ACHN (cell line): Measurements from ENCODE around the gene ABCG2.

Source experiments
- DNase-seq: peaks from one replicate; pipeline ENCODE4 v3.0.0-alpha.2; 2015
- in situ Hi-C: cut with HindIII; loops from 2 replicates; pipeline ENCODE4 v1.10.0; 2017; ENCODE audit warnings: low sequenced_read_pairs, low pct_ligation_motif_present, low pct_unique_long_range_greater_than_20kb

The ABCG2 gene

DNA sequence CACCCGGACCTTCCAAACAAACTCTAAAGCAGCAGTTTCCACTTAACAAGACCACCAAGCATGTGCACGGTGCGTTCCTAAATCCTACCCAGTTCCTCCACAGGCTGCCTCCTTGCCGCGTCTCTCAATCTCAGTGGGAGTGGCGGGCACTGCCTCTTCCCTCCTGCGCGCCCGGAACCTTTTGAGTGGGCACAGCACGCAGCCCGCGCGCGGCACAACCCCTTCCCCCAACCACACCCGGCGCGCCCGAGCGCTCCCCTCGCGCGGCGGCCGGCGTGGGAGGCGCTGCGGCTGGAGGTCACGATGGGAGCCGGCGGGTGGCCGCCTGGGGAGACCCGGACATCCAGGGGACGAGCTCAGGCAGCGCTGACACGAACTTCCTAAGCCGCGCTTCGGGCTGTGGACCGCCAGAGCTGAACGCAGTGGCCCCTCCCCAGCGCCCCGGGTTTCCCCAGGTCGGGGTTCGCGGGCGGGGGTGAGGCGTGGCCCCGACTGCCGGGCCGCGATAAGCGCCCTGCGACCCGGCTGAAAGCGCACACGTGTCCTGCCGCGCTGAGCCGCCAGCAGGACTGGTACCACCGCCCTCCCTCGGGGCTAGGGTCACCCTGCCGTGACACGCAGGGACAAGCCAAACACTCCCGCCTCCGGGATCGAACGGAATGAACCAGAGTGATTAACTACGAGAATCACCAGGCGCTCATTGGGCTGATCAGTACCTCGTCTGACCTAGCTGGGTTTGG, at the start of gene ABCG2:
TSS of gene ABCG2 (minus strand) at position 151 of the 740 bp plus-strand sequence. CDS start 18,644 bp downstream, outside the sequence.
- peak; percentile 3 for DNase-seq
- in situ Hi-C loops, result no loop called here

DNA sequence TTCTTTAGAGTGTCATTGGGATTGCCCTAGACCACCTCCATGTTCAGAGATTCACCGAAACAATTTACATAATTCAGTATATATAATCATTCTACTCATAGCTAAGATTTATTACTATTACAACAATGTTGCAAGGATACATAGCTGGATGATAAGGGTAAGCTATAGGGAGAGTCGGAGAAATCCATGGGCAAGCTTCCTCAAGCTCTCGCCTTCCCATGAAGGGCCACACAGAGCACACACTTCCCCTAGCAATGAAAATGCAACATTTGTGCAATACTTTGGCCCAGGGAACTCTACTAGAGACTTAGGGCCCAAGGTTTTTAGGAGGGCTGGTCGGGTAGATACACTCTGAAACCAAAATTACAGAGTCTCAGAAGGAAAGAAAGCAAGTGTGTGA, 49.7 kb upstream of the ABCG2 start:
- in situ Hi-C loops, result no loop called here
- DNase-seq, result no peak

DNA sequence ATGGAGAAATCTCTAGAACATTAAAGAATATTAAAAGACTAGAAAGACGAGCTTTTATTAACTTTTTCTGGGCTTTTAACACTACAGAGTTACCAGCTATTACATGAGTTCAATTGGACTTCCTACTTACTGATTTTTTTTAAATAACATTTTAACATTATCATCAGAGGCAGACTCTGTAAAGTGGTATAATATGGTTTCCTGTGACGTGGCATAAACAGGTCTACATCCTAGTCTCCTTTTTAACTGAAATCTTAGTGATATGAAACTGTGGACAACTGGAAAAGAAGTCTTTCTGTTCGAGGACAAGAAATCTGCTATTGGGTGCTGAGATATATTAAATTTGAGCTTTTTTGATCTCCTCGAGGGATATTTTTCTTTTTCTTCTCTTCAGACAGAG, 48.7 kb upstream of the ABCG2 start:
- in situ Hi-C loops, result no loop called here
- DNase-seq, result no peak

DNA sequence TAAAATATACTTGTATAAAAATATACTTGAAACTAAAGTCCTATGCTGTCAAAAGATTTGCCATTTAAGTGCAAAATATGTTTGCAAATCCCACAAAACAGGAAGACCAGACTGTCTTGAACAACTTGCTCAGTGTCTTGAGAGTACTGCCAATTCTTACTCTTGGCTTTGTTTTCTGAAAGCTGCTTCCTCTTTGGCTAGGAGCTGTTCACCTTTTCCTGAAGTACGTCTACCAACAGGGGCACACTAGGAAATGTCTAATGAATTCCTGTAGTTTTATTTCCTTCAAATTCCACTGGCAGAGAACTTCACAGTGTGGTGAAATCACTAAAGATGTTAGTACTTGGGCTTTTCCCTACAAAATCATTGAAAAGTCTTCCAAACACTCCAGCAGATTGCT, 46.4 kb upstream of the ABCG2 start:
- in situ Hi-C loops, result no loop called here
- DNase-seq, result no peak

DNA sequence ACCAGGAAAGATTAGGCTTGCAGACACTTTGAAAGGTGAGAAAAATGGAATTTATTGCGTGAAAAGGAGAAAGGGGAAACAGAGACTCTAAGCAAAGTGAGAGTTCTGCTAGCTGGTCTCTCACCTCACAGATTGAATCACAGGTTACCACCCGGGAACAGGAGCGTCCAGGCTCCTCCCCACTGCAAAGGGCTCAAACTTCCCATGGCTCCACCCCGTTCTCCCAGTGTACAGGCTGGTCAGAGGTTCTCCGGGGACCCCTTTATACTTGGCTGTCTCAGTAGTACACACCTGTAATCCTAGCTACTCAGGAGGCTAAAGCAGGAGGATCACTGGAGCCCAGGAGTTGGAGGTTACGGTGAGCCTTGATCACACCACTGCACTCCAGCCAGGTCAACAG, 44.0 kb upstream of the ABCG2 start:
- in situ Hi-C loops, result no loop called here
- DNase-seq, result no peak

DNA sequence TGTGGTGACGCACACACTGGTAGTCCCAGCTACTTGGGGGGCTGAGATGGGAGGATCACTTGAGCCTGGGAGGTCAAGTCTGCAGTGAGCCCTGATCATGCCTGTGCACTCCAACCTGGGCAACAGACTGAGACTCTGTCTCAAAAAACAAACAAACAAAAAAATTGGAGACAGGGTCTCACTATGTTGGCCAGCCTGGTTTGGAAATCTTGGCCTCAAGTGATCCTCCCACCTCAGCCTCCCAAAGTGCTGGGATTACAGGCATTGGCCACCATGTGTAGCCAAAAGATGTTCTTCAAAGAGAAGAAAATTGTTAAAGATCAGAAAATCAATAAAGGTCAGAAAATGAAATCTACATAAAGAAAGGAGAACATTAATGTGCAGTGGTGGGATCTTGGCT, 41.7 kb upstream of the ABCG2 start:
- DNase-seq, result no peak
- in situ Hi-C loops, result no loop called here

DNA sequence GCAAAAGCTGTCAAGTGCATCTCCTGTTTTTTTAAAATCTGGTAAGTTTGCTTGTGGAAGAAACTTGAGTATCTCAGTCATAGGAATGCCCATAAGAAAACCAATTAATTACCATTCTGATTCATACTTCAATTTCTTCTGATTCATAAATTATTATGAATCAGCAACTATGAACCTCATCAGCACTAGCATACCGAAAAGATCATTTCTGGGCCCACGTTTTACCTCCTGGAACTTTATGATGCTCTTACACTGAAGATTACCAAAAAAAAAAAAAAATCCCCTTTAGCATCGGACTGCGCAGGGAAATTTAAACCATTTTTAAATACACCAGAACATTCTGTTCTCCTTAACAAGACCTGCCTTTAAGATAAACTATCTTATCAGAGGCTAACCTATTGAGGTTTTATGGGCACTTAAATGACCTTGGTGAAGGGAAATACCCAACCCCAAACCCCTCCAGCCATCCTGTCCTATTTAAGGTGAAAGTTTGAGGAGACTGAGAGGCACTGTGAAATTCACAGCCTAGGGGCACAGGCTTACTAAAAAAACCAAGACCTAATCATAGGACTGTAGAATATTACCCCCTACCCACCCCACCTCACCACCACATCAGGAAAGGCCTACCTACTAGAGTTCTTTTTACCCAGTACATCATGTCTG, 38.2 kb upstream of the ABCG2 start:
- in situ Hi-C loops, result no loop called here
- DNase-seq, result no peak

DNA sequence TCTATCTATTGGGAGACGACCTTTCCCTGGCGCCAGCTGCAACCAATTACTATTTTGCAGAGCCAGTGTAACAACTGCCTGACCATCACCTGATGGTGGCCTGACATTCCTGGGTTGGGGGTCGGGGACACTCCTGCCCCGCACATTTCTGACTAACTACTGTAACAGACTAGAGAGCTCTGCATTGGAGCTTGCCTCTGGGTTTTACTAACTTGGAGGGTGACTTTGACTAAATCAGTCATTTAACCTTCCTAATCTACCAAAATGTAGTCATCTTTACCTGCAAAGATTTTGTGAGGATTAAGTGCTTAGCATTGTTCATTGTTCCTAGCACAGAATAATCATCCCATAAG, 37.5 kb upstream of the ABCG2 start:
- DNase-seq, result no peak
- in situ Hi-C loops, result no loop called here

DNA sequence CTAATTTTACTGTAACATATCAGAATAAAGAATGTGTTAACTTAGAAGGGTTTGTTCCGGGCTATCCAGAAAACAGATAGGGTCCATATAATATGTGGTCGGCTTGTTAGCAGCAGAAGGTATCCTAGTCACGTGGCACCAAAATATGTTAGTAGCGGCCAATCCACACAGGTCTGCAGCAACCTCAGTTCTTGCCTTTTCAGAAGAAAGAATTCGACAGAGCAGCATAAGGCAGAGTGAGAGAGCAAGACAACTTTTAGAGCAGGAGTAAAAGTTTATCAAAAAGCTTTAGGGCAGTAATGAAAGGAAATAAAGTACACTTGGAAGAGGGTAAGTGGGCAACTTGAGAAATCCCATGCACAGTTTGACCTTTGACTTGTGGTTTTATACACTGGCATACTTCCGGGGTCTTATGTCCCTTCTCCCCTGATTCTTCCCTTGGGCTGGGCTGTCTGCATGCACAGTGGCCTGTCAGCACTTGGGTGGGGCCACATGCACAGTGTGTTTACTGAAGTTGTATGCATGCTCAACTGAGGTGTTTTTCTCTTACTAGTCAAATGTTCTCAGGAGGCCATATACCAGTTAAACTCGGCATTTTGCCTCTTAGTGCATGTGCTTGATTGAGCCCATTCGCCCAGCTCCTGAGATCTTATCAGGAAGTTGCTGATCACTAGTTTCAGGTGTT, 37.0 kb upstream of the ABCG2 start:
- no peak for DNase-seq
- in situ Hi-C loops, result no loop called here

DNA sequence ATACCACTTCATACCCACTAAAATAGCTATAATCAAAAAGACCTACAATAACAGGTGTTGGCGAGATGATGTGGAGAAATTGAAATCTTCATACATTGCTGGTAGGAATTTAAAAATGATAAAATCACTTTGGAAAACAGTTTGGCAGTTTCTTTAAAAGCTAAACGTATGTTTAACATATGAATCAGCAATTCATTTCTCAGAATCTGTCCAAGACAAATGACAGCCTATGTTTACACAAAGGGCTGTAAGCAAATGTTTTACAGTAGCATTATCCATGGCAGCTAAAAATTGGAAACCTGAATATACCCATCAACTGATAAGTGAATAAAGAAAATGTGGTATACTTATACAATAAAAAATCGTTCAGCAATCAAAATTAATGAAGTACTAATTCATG, 33.0 kb upstream of the ABCG2 start:
- no peak for DNase-seq
- in situ Hi-C loops, result no loop called here

DNA sequence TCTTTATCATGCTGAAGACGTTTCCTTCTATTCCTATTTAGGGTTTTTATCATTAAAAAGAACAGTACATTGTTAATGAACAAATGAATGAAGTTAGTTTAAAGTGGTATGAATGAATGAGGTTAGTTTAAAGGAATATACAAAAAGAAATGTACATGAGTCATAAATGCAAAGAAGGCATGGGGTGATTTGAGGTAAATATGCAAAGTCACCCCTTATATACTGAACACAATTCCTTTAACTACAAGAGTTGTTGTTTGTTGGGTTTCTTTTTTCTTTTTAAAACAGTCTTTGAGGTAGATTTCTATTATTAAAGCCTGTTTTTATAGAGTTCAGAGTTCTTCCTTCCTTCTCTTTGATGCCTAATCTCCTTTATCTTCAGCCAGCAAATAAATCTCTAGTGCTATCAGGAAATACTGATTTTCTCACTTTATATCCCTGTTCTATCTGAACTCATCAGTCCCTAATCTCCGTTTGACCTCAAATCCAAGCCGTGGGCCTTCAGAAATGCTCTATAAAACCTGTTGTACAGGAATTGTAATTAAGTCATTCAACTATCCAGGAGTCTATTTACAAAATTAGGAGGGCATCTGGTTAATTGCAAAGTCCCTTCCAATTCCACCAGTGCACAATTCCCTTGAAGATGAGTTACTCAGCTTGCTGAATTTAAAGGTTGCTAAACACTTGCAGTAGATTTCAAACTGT, 31.6 kb upstream of the ABCG2 start:
- in situ Hi-C loops, result no loop called here
- DNase-seq, result no peak

DNA sequence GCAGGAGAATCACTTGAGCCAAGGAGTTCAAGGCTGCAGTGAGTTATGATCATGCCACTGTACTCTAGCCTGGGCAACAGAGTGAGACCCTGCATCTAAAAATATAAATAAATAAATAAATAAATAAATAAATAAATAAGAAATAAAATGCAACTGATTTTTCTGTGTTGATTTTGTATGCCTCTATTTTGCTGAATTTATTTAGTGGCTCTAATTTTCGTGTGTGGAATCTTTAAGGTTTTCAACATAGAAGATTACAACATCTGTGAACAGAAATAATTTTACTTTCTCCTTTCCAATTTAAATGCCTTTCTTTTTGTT, 30.9 kb upstream of the ABCG2 start:
- no peak for DNase-seq
- in situ Hi-C loops, result no loop called here

DNA sequence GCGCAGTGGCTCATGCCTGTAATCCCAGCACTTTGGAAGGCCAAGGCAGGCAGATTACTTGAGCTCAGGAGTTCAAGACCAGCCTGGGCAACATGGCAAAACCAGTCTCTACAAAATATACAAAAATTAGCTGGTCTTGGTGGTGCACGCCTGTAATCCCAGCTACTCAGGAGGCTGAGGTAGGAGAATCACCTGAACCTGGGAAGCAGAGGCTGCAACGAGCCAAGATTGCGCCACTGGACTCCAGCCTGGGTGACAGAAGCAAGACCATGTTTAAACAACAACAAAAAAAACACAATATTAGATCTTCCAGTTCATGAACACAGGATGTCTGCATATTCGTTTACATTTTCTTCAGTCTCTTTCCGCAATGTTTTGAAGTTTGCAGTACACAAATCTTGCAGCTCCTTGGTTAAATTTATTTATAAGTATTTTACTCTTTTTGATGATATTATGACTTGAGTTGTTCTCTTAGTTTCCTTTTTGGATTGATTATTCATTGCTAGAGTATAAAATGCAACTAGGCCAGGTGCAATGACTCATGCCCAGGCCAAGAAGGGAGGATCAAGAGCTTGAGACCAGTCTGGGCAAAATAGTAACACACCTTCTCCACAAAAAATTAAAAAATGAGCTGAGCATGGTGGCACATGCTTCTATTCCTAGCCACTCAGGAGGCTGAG, 30.4 kb upstream of the ABCG2 start:
- no peak for DNase-seq
- in situ Hi-C loops, result no loop called here

DNA sequence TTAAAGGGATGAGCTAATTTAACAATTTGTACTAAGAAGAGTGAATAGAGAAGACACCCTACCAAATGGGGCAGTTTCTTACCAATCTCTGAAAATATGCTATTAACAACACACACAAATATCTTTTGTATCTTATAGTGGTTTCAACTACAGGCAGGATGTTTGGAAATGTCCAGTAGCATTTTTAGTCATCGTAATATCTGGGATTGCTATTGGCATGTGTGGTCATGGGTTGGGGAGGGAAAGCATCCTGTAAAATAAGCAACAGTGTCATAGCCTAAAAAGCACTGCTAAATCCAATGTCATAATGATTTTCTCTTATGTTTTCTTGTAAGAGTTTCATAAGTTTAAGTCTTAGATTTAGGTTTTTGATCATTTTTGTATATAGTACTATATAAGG, 29.3 kb upstream of the ABCG2 start:
- in situ Hi-C loops, result no loop called here
- no peak for DNase-seq

DNA sequence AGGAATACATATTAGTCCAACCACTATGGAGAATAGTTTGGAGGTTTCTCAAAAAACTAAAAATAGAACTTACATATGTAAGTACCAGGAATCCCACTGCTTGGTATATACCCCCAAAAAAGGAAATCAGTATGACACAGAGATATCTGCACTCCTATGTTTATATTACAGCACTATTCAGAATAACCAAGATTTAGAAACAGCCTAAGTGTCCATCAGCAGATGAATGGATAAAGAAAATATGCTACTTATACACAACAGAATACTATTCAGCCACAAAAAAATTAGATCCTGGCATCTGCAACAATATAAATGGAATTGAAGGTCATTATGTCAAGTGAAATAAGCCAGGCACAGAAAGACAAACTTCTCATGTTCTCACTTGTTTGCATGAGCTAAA, 27.5 kb upstream of the ABCG2 start:
- in situ Hi-C loops, result no loop called here

DNA sequence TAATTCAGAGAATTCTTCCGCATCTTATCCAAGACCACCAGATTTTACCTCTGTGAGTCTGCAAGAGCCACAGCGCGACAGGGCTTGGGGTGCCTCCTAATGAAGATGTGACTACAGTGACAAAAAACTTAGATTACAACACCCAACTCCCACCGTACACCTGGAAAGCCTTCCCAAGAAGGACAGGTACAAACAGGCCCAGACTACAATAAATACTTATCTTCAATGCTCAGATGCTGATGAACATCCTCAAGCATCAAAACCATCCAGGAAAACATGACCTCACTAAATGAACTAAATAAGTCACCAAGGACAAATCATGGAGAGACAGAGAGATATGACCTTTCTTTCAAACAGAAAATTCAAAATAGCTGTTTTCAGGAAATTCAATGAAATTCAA, 20.8 kb upstream of the ABCG2 start:
- DNase-seq, result no peak
- in situ Hi-C loops, result no loop called here

More for the DNA sequence above, 27.5 kb upstream of the ABCG2 start:
- DNase-seq, result no peak

DNA sequence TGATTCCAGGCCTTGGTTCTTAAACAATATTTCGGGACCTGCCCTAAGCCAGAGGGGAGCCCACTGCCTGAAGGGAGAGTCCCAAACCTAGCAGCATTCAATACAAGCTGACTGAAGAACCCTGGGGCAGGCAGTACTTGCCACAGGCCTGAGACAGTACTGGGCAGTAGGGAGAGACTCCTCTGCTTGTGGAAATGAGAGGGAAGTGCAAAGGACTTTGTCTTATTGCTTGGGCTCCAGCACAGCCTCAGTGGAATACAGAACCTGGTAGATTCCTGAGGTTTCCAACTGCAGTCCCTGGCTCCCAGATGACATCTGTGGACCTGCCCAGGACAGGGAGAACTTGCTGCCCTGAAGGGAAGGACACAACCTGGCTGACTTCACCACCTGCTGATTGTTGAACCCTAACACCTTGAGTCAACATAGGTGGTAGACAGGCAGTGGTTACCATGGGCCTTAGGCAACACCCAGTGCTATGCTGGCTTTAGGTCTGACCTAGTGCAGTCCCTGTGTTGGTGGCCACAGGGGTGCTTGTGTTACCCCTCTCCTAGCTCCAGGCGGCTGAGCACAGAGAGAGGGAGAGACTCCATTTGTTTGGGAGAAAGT, 20.3 kb upstream of the ABCG2 start:
- DNase-seq, result no peak
- in situ Hi-C loops, result no loop called here

DNA sequence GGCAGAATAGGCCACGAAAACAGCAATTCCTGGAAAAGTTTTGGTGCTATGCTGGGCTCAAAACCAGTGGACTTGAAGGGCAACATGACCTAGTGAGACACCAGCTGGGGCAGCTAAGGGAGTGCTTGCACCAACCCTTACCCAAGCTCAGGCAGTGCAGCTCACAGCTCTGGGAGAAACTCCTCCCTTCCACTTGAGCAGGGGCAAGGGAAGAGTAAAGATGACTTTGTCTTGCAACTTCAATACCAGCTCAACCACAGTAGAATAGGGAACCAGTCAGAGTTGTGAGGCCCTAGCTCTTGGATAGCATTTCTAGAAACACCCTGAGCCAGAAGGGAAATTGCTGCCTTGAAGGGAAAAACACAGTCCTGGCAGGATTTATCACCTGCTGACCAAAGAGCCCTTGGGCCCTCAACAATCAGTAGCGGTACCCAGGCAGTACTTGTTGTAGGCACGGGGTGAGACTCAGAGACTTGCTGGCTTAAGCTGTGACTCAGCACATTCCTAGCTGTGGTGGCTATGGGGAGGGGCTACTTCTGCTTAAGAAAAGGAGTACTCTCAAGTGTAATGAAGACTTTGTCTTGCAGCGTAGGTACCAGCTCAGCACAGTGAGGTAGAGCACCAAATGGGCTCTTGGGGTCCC, 19.7 kb upstream of the ABCG2 start:
- in situ Hi-C loops, result no loop called here
- DNase-seq, result peak; percentile 81
